ENCODE measurements around the gene C20orf204.

C20orf204 gene

GRCh38 chr20:64076061-64076997 is 40.3 kb downstream of the C20orf204 start:
- H3K4me3 ChIP-seq (ENCODE audit: insufficient read length, low read depth) = no peak overlapping the region

GRCh38 chr20:64077094-64077493 is 41.1 kb downstream of the C20orf204 start:
- H3K36me3 ChIP-seq (ENCODE audit: insufficient read depth, insufficient read length, low read length) = peaks cover 44% of the 10 kb centered on the region
- no peak overlapping the region for H3K4me3 ChIP-seq (ENCODE audit: insufficient read length, low read depth)
- no peaks in the 10 kb centered on the region for H3K9me3 ChIP-seq (ENCODE audit: insufficient read depth, low read length)
- no peak overlapping the region for H3K9ac ChIP-seq (ENCODE audit: insufficient read length, low read depth)
- no peak for DNase-seq (ENCODE audit: low read depth, low spot score)
- H3K27me3 ChIP-seq (ENCODE audit: insufficient read depth, insufficient read length) = peaks cover 20% of the 10 kb centered on the region
- H3K4me1 ChIP-seq (ENCODE audit: insufficient read depth, insufficient read length) = peaks cover 16% of the 10 kb centered on the region
- no peak for TF ChIP-seq YY1 (IDR thresholded peaks at IDR 0.05; ENCODE audit: insufficient read depth, insufficient read length)

More at GRCh38 chr20:64076061-64076997, 40.3 kb downstream of the C20orf204 start:
- no peak for DNase-seq (ENCODE audit: low read depth, low spot score)
- peaks cover 13% of the 10 kb centered on the region for H3K27me3 ChIP-seq (ENCODE audit: insufficient read depth, insufficient read length)
- H3K36me3 ChIP-seq (ENCODE audit: insufficient read depth, insufficient read length, low read length) = peaks cover 50% of the 10 kb centered on the region
- TF ChIP-seq YY1 (IDR thresholded peaks at IDR 0.05; ENCODE audit: insufficient read depth, insufficient read length) (no peak), ZNF274 (IDR thresholded peaks at IDR 0.05; ENCODE audit: low read depth, low read length) (no peak), SUZ12 (IDR thresholded peaks at IDR 0.05; ENCODE audit: extremely low read depth, insufficient read depth, insufficient read length) (no peak)
- H3K4me1 ChIP-seq (ENCODE audit: insufficient read depth, insufficient read length) = peaks cover 9% of the 10 kb centered on the region
- no peaks in the 10 kb centered on the region for H3K9me3 ChIP-seq (ENCODE audit: insufficient read depth, low read length)
- no peak overlapping the region for H3K9ac ChIP-seq (ENCODE audit: insufficient read length, low read depth)

GRCh38 chr20:64077541-64077875 is 41.5 kb downstream of the C20orf204 start:
- Histone ChIP-seq H3K4me3 (ENCODE audit: insufficient read length, low read depth) (no peak overlapping the region), H3K9ac (ENCODE audit: insufficient read length, low read depth) (no peak overlapping the region), H3K9me3 (ENCODE audit: insufficient read depth, low read length) (no peaks in the 10 kb centered on the region), H3K27me3 (ENCODE audit: insufficient read depth, insufficient read length) (peaks cover 24% of the 10 kb centered on the region), H3K36me3 (ENCODE audit: insufficient read depth, insufficient read length, low read length) (peaks cover 40% of the 10 kb centered on the region), H3K4me1 (ENCODE audit: insufficient read depth, insufficient read length) (peaks cover 19% of the 10 kb centered on the region)
- no peak for DNase-seq (ENCODE audit: low read depth, low spot score)
- TF ChIP-seq YY1 (IDR thresholded peaks at IDR 0.05; ENCODE audit: insufficient read depth, insufficient read length) = no peak
- no peak for TF ChIP-seq ZNF274 (IDR thresholded peaks at IDR 0.05; ENCODE audit: low read depth, low read length)
- no peak for TF ChIP-seq SUZ12 (IDR thresholded peaks at IDR 0.05; ENCODE audit: extremely low read depth, insufficient read depth, insufficient read length)

- Histone ChIP-seq H3K9ac (ENCODE audit: insufficient read length, low read depth) (peak overlapping the region; percentile 63), H3K4me3 (ENCODE audit: insufficient read length, low read depth) (no peak overlapping the region), H3K4me1 (ENCODE audit: insufficient read depth, insufficient read length) (peaks cover 22% of the 10 kb centered on the region), H3K36me3 (ENCODE audit: insufficient read depth, insufficient read length, low read length) (peaks cover 35% of the 10 kb centered on the region), H3K27me3 (ENCODE audit: insufficient read depth, insufficient read length) (peaks cover 27% of the 10 kb centered on the region), H3K9me3 (ENCODE audit: insufficient read depth, low read length) (no peaks in the 10 kb centered on the region)
- no peak for DNase-seq (ENCODE audit: low read depth, low spot score)
- TF ChIP-seq ZNF274 (IDR thresholded peaks at IDR 0.05; ENCODE audit: low read depth, low read length) = no peak
- TF ChIP-seq SUZ12 (IDR thresholded peaks at IDR 0.05; ENCODE audit: extremely low read depth, insufficient read depth, insufficient read length) = no peak
- TF ChIP-seq YY1 (IDR thresholded peaks at IDR 0.05; ENCODE audit: insufficient read depth, insufficient read length) = no peak
Measured at GRCh38 chr20:64077876-64078551, 42.0 kb downstream of the C20orf204 start.

DNA sequence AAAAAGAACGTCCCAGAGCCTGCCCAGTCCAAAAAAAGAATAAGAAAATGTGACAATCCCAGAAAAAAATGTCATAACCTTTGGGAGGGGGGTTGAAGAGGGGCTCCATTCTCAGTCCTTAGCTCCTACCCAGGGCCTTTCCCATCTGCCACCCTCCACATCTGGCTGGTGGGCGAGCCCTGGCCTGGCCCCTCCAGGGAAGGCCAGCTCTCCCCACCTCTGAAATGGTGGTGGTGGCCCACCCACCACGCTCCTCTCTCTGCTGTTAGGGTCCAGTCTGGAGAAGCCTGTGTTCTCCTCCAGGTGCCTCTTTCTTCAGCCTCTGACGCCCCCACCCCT is 42.9 kb downstream of the C20orf204 start:
- H3K9me3 ChIP-seq (ENCODE audit: insufficient read depth, low read length) = no peaks in the 10 kb centered on the region
- H3K27me3 ChIP-seq (ENCODE audit: insufficient read depth, insufficient read length) = peaks cover 35% of the 10 kb centered on the region
- no peak for DNase-seq (ENCODE audit: low read depth, low spot score)
- TF ChIP-seq ZNF274 (IDR thresholded peaks at IDR 0.05; ENCODE audit: low read depth, low read length) (no peak), SUZ12 (IDR thresholded peaks at IDR 0.05; ENCODE audit: extremely low read depth, insufficient read depth, insufficient read length) (no peak), YY1 (IDR thresholded peaks at IDR 0.05; ENCODE audit: insufficient read depth, insufficient read length) (no peak)
- H3K4me1 ChIP-seq (ENCODE audit: insufficient read depth, insufficient read length) = peaks cover 24% of the 10 kb centered on the region
- peaks cover 26% of the 10 kb centered on the region for H3K36me3 ChIP-seq (ENCODE audit: insufficient read depth, insufficient read length, low read length)
- peak overlapping the region; percentile 80 for H3K9ac ChIP-seq (ENCODE audit: insufficient read length, low read depth)
- H3K4me3 ChIP-seq (ENCODE audit: insufficient read length, low read depth) = peak overlapping the region; percentile 59

DNA sequence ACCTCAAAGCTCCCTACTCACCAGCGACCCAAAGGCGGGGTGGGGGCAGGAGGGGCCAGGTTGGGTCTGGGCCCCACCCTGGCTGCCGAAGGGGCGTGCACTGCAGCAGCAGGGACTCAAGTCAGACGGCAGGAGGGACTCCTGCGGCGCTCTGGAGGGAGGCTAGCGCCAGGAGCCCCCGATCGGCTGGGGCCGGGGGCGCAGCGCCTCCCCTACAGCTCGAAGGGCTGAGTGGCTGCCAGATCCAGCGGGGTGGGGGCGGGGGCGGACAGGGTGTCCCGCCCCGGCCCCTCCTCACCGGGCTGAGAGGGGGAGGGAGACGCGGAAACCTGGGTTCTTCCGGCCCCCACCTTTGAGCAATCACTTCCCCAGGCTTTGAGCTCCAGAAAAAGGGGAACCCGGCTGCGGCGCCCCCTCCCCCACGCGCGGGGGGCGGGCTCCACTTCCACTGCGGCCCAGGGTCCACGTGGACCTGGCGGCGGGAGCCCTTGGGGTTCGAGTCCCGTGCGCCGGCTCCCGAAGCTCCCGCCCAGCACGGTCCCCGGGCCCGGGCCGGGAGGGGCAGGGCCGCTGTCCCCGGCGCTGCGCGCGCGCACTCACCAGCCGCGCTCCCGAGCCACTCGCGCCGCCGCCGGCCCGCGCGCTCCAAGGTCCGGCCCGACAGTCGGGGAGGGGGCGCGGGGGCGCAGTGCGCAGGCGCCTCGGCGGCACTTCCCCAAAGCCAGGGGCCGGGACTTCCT is 43.5 kb downstream of the C20orf204 start, which contains the start of gene RGS19:
Gene RGS19 (minus strand): TSS at position 246 of the 740 bp plus-strand sequence. CDS start 2,632 bp downstream, outside the sequence.
- no peak for TF ChIP-seq ZNF274 (IDR thresholded peaks at IDR 0.05; ENCODE audit: low read depth, low read length)
- no peak for TF ChIP-seq YY1 (IDR thresholded peaks at IDR 0.05; ENCODE audit: insufficient read depth, insufficient read length)
- TF ChIP-seq SUZ12 (IDR thresholded peaks at IDR 0.05; ENCODE audit: extremely low read depth, insufficient read depth, insufficient read length) = no peak
- Histone ChIP-seq H3K36me3 (ENCODE audit: insufficient read depth, insufficient read length, low read length) (peaks cover 21% of the 10 kb centered on the region), H3K9me3 (ENCODE audit: insufficient read depth, low read length) (no peaks in the 10 kb centered on the region), H3K9ac (ENCODE audit: insufficient read length, low read depth) (peak within 1 kb of the TSS; percentile 92), H3K4me3 (ENCODE audit: insufficient read length, low read depth) (peak within 1 kb of the TSS; percentile 70), H3K4me1 (ENCODE audit: insufficient read depth, insufficient read length) (peaks cover 28% of the 10 kb centered on the region), H3K27me3 (ENCODE audit: insufficient read depth, insufficient read length) (peaks cover 41% of the 10 kb centered on the region)
- peak; percentile 63 for DNase-seq (ENCODE audit: low read depth, low spot score)

All from NT2/D1 (cell line).